K562 (cell line): ENCODE data around the gene YBX2. TPM values are rescaled to one million over a fixed set of nuclear protein-coding genes. Genes with fewer than 3 reads are reported as not detected.

ENCODE experiments used
- AFF1 ChIP-seq, 2 experiments: fragments of 450-650 bp; IDR thresholded peaks; 2 replicates each; pipeline ENCODE4 v1.6.1; 2018; ENCODE audit warnings: mild to moderate bottlenecking in 2 of 2, low read depth in 1 of 2; ENCODE audit not compliant: partially characterized antibody in 2 of 2
- CEBPG ChIP-seq, 3 experiments: fragments of 200-800 bp in 1 of 3; sonication (Bioruptor generic) in 1 of 3; sonication (generic) in 1 of 3; formaldehyde crosslinking in 1 of 3; IDR thresholded peaks in 2 of 3; conservative IDR thresholded peaks in 1 of 3; 2 replicates each; pipeline versions ENCODE4 v1.6.1 to v1.8.0; 2016 to 2022; ENCODE audit warnings: missing compliant biosample characterization in 2 of 3, missing genetic modification characterization in 2 of 3, mild to moderate bottlenecking in 1 of 3, missing genetic modification reagents in 1 of 3
- PTTG1 ChIP-seq: fragments of 450-650 bp; IDR thresholded peaks from 2 replicates; pipeline ENCODE4 v1.6.1; 2016; ENCODE audit warnings: low read depth, mild to moderate bottlenecking, missing genetic modification characterization, missing compliant biosample characterization
- TOE1 ChIP-seq, 2 experiments: fragments of 450-650 bp in 1 of 2; sonication (generic) in 1 of 2; formaldehyde crosslinking in 1 of 2; IDR thresholded peaks; 2 replicates each; pipeline versions ENCODE4 v1.7.1 to v1.8.0; 2016 to 2022; ENCODE audit warnings: borderline replicate concordance in 2 of 2, mild to moderate bottlenecking in 2 of 2, antibody characterized with exemption in 1 of 2, inconsistent platforms in 1 of 2, low read depth in 1 of 2, missing genetic modification reagents in 1 of 2, moderate library complexity in 1 of 2
- TRIM24 ChIP-seq, 2 experiments: fragments of 450-650 bp; IDR thresholded peaks; 2 replicates each; pipeline ENCODE4 v1.6.1; 2016
- ZBTB2 ChIP-seq: fragments of 450-650 bp; IDR thresholded peaks from 2 replicates; pipeline ENCODE4 v1.6.1; 2016; ENCODE audit warnings: antibody characterized with exemption
- polyA plus RNA-seq, 8 experiments: library from polyadenylated mRNA; depleted of rRNA in 4 of 8; stranded (reverse) in 5 of 8; unstranded in 3 of 8; fragments of >200 nt; fragmentation: Nextera tagmentation in 2 of 8; fragmentation: Illumina TruSeq in 1 of 8; extraction: Ambion mirVana in 2 of 8; extraction: Trizol in 1 of 8; gene quantifications; 2 replicates each; pipeline versions ENCODE4 v1.2.1 to v1.2.3, GENCODE V29; 2011 to 2014; ENCODE audit warnings: inconsistent platforms in 1 of 8, missing spikeins in 1 of 8
- total RNA-seq, 7 experiments: library from RNA; depleted of rRNA in 6 of 7; stranded (reverse); fragments of >200 nt in 6 of 7; fragmentation: Illumina TruSeq in 2 of 7; extraction: Trizol in 2 of 7; gene quantifications; 2 replicates each; pipeline versions ENCODE4 v1.2.1 to v1.2.3, GENCODE V29; 2011 to 2021; ENCODE audit warnings: low replicate concordance in 1 of 7
- TF ChIP-seq, protein P1 (sequence below), 3 experiments: IDR thresholded peaks in 2 of 3; conservative IDR thresholded peaks in 1 of 3; 2 replicates each; pipeline ENCODE4 v1.5.1; 2011 to 2012; ENCODE audit warnings: low read length in 3 of 3, mild to moderate bottlenecking in 3 of 3, control low read depth in 2 of 3, improper control_type of control experiment in 1 of 3, inconsistent platforms in 1 of 3, low read depth in 1 of 3, mixed read lengths in 1 of 3, moderate library complexity in 1 of 3; ENCODE audit not compliant: insufficient read depth in 2 of 3
- TF ChIP-seq, protein P2 (sequence below): IDR thresholded peaks from 2 replicates; pipeline ENCODE4 v1.6.1; 2014; ENCODE audit warnings: antibody characterized with exemption
- TF ChIP-seq, protein P3 (sequence below): fragments of 250-450 bp; sonication (Bioruptor Pico); IDR thresholded peaks from 2 replicates; pipeline ENCODE4 v1.4.0; 2020

Gene YBX2
- total and polyA plus RNA-seq, 9 of the 15 experiments (the other 6 are each of a cell fraction or from before 2014, with no cell fraction given) = 0.03 to 0.59 (median 0.27) TPM; not detected in 6

DNA sequence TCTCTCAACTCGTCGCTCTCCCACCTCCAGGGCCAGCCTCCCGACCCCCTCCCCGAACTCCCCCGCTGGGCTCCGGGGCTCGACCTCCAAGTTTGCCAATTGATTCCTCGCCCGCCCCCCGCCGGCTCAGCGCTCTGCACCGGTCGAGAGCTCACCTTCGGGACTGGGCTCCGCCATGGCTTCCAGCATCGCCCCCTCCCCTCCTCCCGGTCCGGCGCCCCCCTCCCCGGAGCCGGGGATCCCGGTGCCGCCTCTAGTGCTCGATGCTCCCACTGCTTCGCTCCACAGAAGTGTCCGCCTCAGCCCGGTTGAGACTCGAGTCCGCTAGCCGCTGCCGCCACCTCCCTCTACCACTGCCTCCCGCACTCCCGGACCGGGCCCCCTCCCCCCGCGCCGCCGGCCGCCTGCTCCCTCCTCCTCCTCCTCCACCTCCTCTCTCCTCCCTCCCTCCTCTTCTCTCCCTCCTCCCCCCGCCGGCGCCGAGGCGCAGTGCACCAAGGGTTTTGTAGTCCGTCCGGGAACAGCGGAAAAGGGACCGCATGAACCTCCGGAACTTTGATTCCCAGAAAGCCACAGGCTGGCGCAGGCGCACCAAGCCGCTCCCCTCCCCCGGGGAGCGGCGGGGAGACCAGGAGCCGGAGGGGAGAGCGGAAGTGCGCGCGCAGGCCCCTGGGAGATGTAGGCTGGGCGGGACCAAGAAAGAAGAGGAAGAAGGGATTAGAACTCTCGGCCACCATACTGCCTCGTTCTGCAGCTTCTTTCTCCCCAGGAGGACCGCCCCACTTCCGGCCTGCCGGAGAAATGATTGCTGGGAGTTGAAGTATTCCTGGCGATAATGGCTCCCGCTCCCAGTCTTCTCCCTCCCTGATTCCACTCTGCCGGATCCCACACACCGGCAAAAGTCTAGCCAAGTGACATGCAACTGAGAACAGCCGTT, 55.1 kb downstream of the YBX2 start, which contains the start of gene PHF23 (continued):
- peak; percentile 94 for TF ChIP-seq ZBTB2
- TF ChIP-seq CEBPG (CRISPR knock-in tag; IDR thresholded peaks at IDR 0.05) = no peak
- TF ChIP-seq CEBPG (tag; conservative IDR thresholded peaks at IDR 0.05 in 1 of 2, IDR thresholded peaks at IDR 0.05 in 1 of 2) = no peak
- TF ChIP-seq TOE1 (IDR thresholded peaks at IDR 0.05; ENCODE audit: borderline replicate concordance) = peak; percentile 68; the same call in 1 of the 2 replicates
- no peak for TF ChIP-seq TOE1 (CRISPR knock-in tag; IDR thresholded peaks at IDR 0.05; ENCODE audit: borderline replicate concordance, low read depth)
- TF ChIP-seq, protein P1, sequence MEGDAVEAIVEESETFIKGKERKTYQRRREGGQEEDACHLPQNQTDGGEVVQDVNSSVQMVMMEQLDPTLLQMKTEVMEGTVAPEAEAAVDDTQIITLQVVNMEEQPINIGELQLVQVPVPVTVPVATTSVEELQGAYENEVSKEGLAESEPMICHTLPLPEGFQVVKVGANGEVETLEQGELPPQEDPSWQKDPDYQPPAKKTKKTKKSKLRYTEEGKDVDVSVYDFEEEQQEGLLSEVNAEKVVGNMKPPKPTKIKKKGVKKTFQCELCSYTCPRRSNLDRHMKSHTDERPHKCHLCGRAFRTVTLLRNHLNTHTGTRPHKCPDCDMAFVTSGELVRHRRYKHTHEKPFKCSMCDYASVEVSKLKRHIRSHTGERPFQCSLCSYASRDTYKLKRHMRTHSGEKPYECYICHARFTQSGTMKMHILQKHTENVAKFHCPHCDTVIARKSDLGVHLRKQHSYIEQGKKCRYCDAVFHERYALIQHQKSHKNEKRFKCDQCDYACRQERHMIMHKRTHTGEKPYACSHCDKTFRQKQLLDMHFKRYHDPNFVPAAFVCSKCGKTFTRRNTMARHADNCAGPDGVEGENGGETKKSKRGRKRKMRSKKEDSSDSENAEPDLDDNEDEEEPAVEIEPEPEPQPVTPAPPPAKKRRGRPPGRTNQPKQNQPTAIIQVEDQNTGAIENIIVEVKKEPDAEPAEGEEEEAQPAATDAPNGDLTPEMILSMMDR (IDR thresholded peaks at IDR 0.05 in 2 of 3, conservative IDR thresholded peaks at IDR 0.05 in 1 of 3; ENCODE audit: insufficient read depth in 2 of 3, low read depth in 1 of 3, low read length in 3 of 3) = no peak
- TF ChIP-seq, protein P2, sequence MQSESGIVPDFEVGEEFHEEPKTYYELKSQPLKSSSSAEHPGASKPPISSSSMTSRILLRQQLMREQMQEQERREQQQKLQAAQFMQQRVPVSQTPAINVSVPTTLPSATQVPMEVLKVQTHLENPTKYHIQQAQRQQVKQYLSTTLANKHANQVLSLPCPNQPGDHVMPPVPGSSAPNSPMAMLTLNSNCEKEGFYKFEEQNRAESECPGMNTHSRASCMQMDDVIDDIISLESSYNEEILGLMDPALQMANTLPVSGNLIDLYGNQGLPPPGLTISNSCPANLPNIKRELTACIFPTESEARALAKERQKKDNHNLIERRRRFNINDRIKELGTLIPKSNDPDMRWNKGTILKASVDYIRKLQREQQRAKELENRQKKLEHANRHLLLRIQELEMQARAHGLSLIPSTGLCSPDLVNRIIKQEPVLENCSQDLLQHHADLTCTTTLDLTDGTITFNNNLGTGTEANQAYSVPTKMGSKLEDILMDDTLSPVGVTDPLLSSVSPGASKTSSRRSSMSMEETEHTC = no peak
- no peak for TF ChIP-seq PTTG1 (tag)
- peak in 1 of 2 experiments; percentile 97 for TF ChIP-seq AFF1 (IDR thresholded peaks at IDR 0.05; ENCODE audit: low read depth in 1 of 2, partially characterized antibody in 2 of 2)
- peak in 1 of 2 experiments; percentile 3; a peak in 1 of 4 replicates for TF ChIP-seq TRIM24 (IDR thresholded peaks at IDR 0.05)
- TF ChIP-seq, protein P3, sequence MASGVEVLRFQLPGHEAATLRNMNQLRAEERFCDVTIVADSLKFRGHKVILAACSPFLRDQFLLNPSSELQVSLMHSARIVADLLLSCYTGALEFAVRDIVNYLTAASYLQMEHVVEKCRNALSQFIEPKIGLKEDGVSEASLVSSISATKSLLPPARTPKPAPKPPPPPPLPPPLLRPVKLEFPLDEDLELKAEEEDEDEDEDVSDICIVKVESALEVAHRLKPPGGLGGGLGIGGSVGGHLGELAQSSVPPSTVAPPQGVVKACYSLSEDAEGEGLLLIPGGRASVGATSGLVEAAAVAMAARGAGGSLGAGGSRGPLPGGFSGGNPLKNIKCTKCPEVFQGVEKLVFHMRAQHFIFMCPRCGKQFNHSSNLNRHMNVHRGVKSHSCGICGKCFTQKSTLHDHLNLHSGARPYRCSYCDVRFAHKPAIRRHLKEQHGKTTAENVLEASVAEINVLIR (CRISPR knock-in tag) = no peak
